TTC549 (cell line): Measurements from ENCODE around the gene ARHGAP27.
"Not testable (repeated sequence)": the region's sequence is repeated elsewhere in the genome, so short reads cannot be mapped to it uniquely, and the experiment has no call there.

Source experiments
- FAIRE-seq: peaks from 2 replicates; lab custom pipeline; 2012; peaks lifted over from hg19 to GRCh38; lab: Jason Lieb, UNC

Gene ARHGAP27

GRCh38 chr17:45361976-45362375 lies 70.7 kb downstream of the ARHGAP27 start:
- FAIRE-seq: no peak

- FAIRE-seq: no peak
Observed at GRCh38 chr17:45361451-45361850, 71.2 kb downstream of the ARHGAP27 start.

GRCh38 chr17:45357364-45357997 lies 75.2 kb downstream of the ARHGAP27 start:
- FAIRE-seq: no peak

GRCh38 chr17:45355087-45355486 lies 77.6 kb downstream of the ARHGAP27 start:
- FAIRE-seq: no peak

- no peak for FAIRE-seq
Observed at GRCh38 chr17:45353043-45353442, 79.6 kb downstream of the ARHGAP27 start.

GRCh38 chr17:45351831-45352230 lies 80.8 kb downstream of the ARHGAP27 start:
- FAIRE-seq: no peak

GRCh38 chr17:45347444-45347843 lies 85.2 kb downstream of the ARHGAP27 start:
- no peak for FAIRE-seq

GRCh38 chr17:45346216-45347015 lies 86.3 kb downstream of the ARHGAP27 start:
- FAIRE-seq: no peak

GRCh38 chr17:45345554-45346215 lies 87.0 kb downstream of the ARHGAP27 start:
- no peak for FAIRE-seq

GRCh38 chr17:45345246-45345553 lies 87.5 kb downstream of the ARHGAP27 start:
- no peak for FAIRE-seq

GRCh38 chr17:45343967-45344664 lies 88.6 kb downstream of the ARHGAP27 start:
- not testable (repeated sequence) for FAIRE-seq
